CD4-positive, alpha-beta memory T cell (primary cell): ENCODE results near the gene KRT7. TPM values are rescaled to one million over a fixed set of nuclear protein-coding genes. Genes with fewer than 3 reads are reported as not detected.

Experiments used
- CTCF ChIA-PET: fragments of 350-600 bp; sonication (Branson Sonifier 250); formaldehyde crosslinking; loops from one replicate; lab custom pipeline; 2021; ENCODE audit warnings: inconsistent platforms; ENCODE audit not compliant: partially characterized antibody; lab: Charles Lee
- POLR2A ChIA-PET: fragments of 350-600 bp; sonication (Branson Sonifier 250); formaldehyde crosslinking; loops from one replicate; lab custom pipeline; 2021; ENCODE audit not compliant: partially characterized antibody; lab: Charles Lee
- DNase-seq, 5 donors: peaks; one replicate each; pipeline versions ENCODE4 v3.0.0 to v3.0.0-alpha.2; 2020 to 2022; ENCODE audit warnings: mixed read lengths in 1 of 5
- H3K27ac ChIP-seq: one replicate; pipeline ENCODE4 v1.7.0; 2013; ENCODE audit warnings: low read depth, low read length
- H3K27me3 ChIP-seq: 2 replicates; pipeline ENCODE4 v1.7.0; 2013; ENCODE audit warnings: mild to moderate bottlenecking, low read length, moderate library complexity; ENCODE audit not compliant: insufficient read depth
- H3K36me3 ChIP-seq: 2 replicates; pipeline ENCODE4 v1.7.0; 2013; ENCODE audit warnings: mild to moderate bottlenecking, low read length, moderate library complexity; ENCODE audit not compliant: insufficient read depth
- H3K4me1 ChIP-seq: 2 replicates; pipeline ENCODE4 v1.7.0; 2013; ENCODE audit warnings: mild to moderate bottlenecking, low read length, moderate library complexity; ENCODE audit not compliant: insufficient read depth
- H3K4me3 ChIP-seq, 2 donors: one replicate each; pipeline ENCODE4 v1.7.0; 2013; ENCODE audit warnings: low read length in 2 of 2, mild to moderate bottlenecking in 1 of 2
- H3K9me3 ChIP-seq, 2 donors: one replicate each; pipeline ENCODE4 v1.7.0; 2013; ENCODE audit warnings: low read length in 2 of 2, control low read depth in 1 of 2; ENCODE audit not compliant: control insufficient read depth in 1 of 2
- H3K27ac Mint-ChIP-seq, 7 donors: one replicate each; pipeline ENCODE4 v1.8.0; 2020 to 2021; ENCODE audit warnings: mixed read lengths in 7 of 7, mild to moderate bottlenecking in 6 of 7, inconsistent platforms in 3 of 7, moderate library complexity in 3 of 7
- H3K27me3 Mint-ChIP-seq, 2 donors: one replicate each; pipeline ENCODE4 v1.8.0; 2020 to 2021; ENCODE audit warnings: mixed read lengths in 2 of 2
- H3K36me3 Mint-ChIP-seq, 2 donors: one replicate each; pipeline ENCODE4 v1.8.0; 2020 to 2021; ENCODE audit warnings: mixed read lengths in 2 of 2, inconsistent platforms in 1 of 2, mild to moderate bottlenecking in 1 of 2
- H3K4me1 Mint-ChIP-seq, 4 donors: one replicate each; pipeline ENCODE4 v1.8.0; 2020 to 2021; ENCODE audit warnings: mixed read lengths in 4 of 4, mild to moderate bottlenecking in 1 of 4
- H3K4me3 Mint-ChIP-seq, 8 donors: one replicate each; pipeline ENCODE4 v1.8.0; 2020 to 2021; ENCODE audit warnings: mixed read lengths in 8 of 8, mild to moderate bottlenecking in 7 of 8, moderate library complexity in 6 of 8, inconsistent platforms in 3 of 8
- H3K9me3 Mint-ChIP-seq, 8 donors: one replicate each; pipeline ENCODE4 v1.8.0; 2020 to 2021; ENCODE audit warnings: mixed read lengths in 8 of 8, mild to moderate bottlenecking in 5 of 8, inconsistent platforms in 3 of 8, moderate library complexity in 1 of 8
- intact Hi-C: fragments of 100-400 bp; cut with micrococcal nuclease; formaldehyde crosslinking; loops from one replicate; pipeline ENCODE4 v1.15.1; 2023
- polyA plus RNA-seq, 2 donors: library from polyadenylated mRNA; unstranded; fragments of 300-500 nt; fragmentation: Illumina TruSeq; gene quantifications; one replicate each; pipeline ENCODE4 v1.2.3, GENCODE V29; 2021
- total RNA-seq, 2 experiments: library from RNA; stranded (reverse); gene quantifications; one replicate each; pipeline ENCODE4 v1.2.3, GENCODE V29; 2021

Gene KRT7
- total and polyA plus RNA-seq, 4 experiments from 2014 or later, result not detected

- Mint-ChIP-seq H3K4me1 (no peaks in the 10 kb centered on the region), H3K27ac (no peak overlapping the region), H3K36me3 (no peaks in the 10 kb centered on the region), H3K9me3 (no peaks in the 10 kb centered on the region), H3K27me3 (peaks cover 45 to 47% of the 10 kb centered on the region in 2 donors), H3K4me3 (peak overlapping the region in 1 of 8 donors; percentile 60)
- no peaks in the 10 kb centered on the region for H3K9me3 ChIP-seq
- H3K36me3 ChIP-seq, result no peaks in the 10 kb centered on the region
- CTCF ChIA-PET, result no interaction called here
- no peak for DNase-seq
- intact Hi-C loops, result no loop called here
- no peaks in the 10 kb centered on the region for H3K4me1 ChIP-seq
- peaks cover 6% of the 10 kb centered on the region for H3K27me3 ChIP-seq
- no peak overlapping the region for H3K4me3 ChIP-seq
- POLR2A ChIA-PET, result no interaction called here
- no peak overlapping the region for H3K27ac ChIP-seq
Observed at GRCh38 chr12:52233462-52234207, 592 bp downstream of the KRT7 start.

- H3K36me3 ChIP-seq, result no peaks in the 10 kb centered on the region
- Mint-ChIP-seq H3K9me3 (no peaks in the 10 kb centered on the region), H3K27me3 (peaks cover 45 to 46% of the 10 kb centered on the region in 2 donors), H3K36me3 (no peaks in the 10 kb centered on the region), H3K4me1 (no peaks in the 10 kb centered on the region), H3K4me3 (no peak overlapping the region), H3K27ac (no peak overlapping the region)
- no peaks in the 10 kb centered on the region for H3K4me1 ChIP-seq
- H3K27ac ChIP-seq, result no peak overlapping the region
- intact Hi-C loops, result no loop called here
- ChIA-PET CTCF (no interaction called here), POLR2A (no interaction called here)
- DNase-seq, result no peak
- peaks cover 6% of the 10 kb centered on the region for H3K27me3 ChIP-seq
- no peak overlapping the region for H3K4me3 ChIP-seq
- H3K9me3 ChIP-seq, result no peaks in the 10 kb centered on the region
Observed at GRCh38 chr12:52234223-52234810, 1.3 kb downstream of the KRT7 start.

GRCh38 chr12:52235001-52235764, 2.1 kb downstream of the KRT7 start:
- POLR2A ChIA-PET, result no interaction called here
- DNase-seq, result no peak
- peaks cover 38 to 41% of the 10 kb centered on the region in 2 donors for H3K27me3 Mint-ChIP-seq

GRCh38 chr12:52235822-52236361, 2.8 kb downstream of the KRT7 start:
- H3K4me3 Mint-ChIP-seq, result no peak overlapping the region
- H3K4me1 ChIP-seq, result no peaks in the 10 kb centered on the region
- no peak overlapping the region for H3K27ac Mint-ChIP-seq
- H3K27me3 Mint-ChIP-seq, result peaks cover 32 to 36% of the 10 kb centered on the region in 2 donors
- intact Hi-C loops, result no loop called here
- CTCF ChIA-PET, result no interaction called here
- no peaks in the 10 kb centered on the region for H3K4me1 Mint-ChIP-seq
- DNase-seq, result no peak
- H3K9me3 ChIP-seq, result no peaks in the 10 kb centered on the region
- no peak overlapping the region for H3K4me3 ChIP-seq
- no peak overlapping the region for H3K27ac ChIP-seq
- POLR2A ChIA-PET, result no interaction called here
- H3K36me3 ChIP-seq, result no peaks in the 10 kb centered on the region
- H3K36me3 Mint-ChIP-seq, result no peaks in the 10 kb centered on the region
- H3K9me3 Mint-ChIP-seq, result no peaks in the 10 kb centered on the region
- peaks cover 6% of the 10 kb centered on the region for H3K27me3 ChIP-seq

More at GRCh38 chr12:52235001-52235764, 2.1 kb downstream of the KRT7 start:
- Mint-ChIP-seq H3K4me3 (no peak overlapping the region), H3K4me1 (no peaks in the 10 kb centered on the region), H3K27ac (no peak overlapping the region), H3K9me3 (no peaks in the 10 kb centered on the region), H3K36me3 (no peaks in the 10 kb centered on the region)
- Histone ChIP-seq H3K4me1 (no peaks in the 10 kb centered on the region), H3K36me3 (no peaks in the 10 kb centered on the region), H3K9me3 (no peaks in the 10 kb centered on the region), H3K27ac (no peak overlapping the region), H3K27me3 (peaks cover 6% of the 10 kb centered on the region), H3K4me3 (no peak overlapping the region)
- intact Hi-C loops, result no loop called here
- CTCF ChIA-PET, result no interaction called here

- ChIA-PET CTCF (no interaction called here), POLR2A (no interaction called here)
- no peaks in the 10 kb centered on the region for H3K9me3 ChIP-seq
- no peak overlapping the region for H3K4me3 Mint-ChIP-seq
- H3K27me3 ChIP-seq, result peaks cover 6% of the 10 kb centered on the region
- intact Hi-C loops, result no loop called here
- no peaks in the 10 kb centered on the region for H3K9me3 Mint-ChIP-seq
- H3K36me3 Mint-ChIP-seq, result no peaks in the 10 kb centered on the region
- H3K4me1 Mint-ChIP-seq, result no peaks in the 10 kb centered on the region
- H3K4me3 ChIP-seq, result no peak overlapping the region
- no peak for DNase-seq
- H3K4me1 ChIP-seq, result no peaks in the 10 kb centered on the region
- H3K27ac ChIP-seq, result no peak overlapping the region
- no peaks in the 10 kb centered on the region for H3K36me3 ChIP-seq
- H3K27me3 Mint-ChIP-seq, result peaks cover 30 to 31% of the 10 kb centered on the region in 2 donors
- no peak overlapping the region for H3K27ac Mint-ChIP-seq
Observed at GRCh38 chr12:52236386-52237050, 3.5 kb downstream of the KRT7 start.

GRCh38 chr12:52238207-52238840, 5.3 kb downstream of the KRT7 start:
- Mint-ChIP-seq H3K4me1 (peaks cover 0 to 1% (median under 1%) of the 10 kb centered on the region in 4 donors), H3K27ac (no peak overlapping the region), H3K27me3 (peaks cover 17 to 18% of the 10 kb centered on the region in 2 donors), H3K4me3 (no peak overlapping the region), H3K36me3 (no peaks in the 10 kb centered on the region), H3K9me3 (peaks cover 0 to 2% (median 0%) of the 10 kb centered on the region in 8 donors)
- no peaks in the 10 kb centered on the region for H3K36me3 ChIP-seq
- no peak for DNase-seq
- intact Hi-C loops, result no loop called here
- peaks cover 6% of the 10 kb centered on the region for H3K4me1 ChIP-seq
- no peaks in the 10 kb centered on the region for H3K9me3 ChIP-seq
- ChIA-PET POLR2A (no interaction called here), CTCF (interaction anchor here (0.8 to 1.4 kb wide), 2 partner anchors 39 to 41 kb away, joined by 3 to 6 read pairs; no protein-coding TSS in a partner anchor)
- H3K27ac ChIP-seq, result no peak overlapping the region
- H3K27me3 ChIP-seq, result no peaks in the 10 kb centered on the region
- no peak overlapping the region for H3K4me3 ChIP-seq
